A204.1 (cell line): ENCODE results near the gene PSME3.

Experiments
- FAIRE-seq: peaks from 2 replicates; lab custom pipeline; 2012; peaks lifted over from hg19 to GRCh38; lab: Jason Lieb, UNC

The PSME3 gene

DNA sequence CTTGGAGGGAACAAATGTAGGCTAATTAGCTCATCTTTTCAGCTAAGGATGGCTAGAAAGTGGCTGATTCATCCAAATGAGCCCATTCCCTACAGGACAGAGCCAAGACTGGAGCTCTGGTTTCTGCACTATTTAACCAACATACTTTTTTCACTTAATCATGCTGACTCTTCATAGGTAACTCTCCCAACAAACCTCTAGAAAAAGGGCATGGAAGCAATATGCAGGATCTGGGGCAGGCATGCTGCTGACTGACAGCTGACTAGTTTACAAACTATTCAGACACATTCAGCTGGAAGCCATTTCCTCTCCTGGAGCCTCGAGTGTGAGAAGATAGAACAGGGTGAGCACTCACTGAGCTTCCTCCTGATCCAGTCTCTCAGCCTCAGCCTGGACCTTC lies 15.3 kb upstream of the PSME3 start:
- no peak for FAIRE-seq

- FAIRE-seq, result no peak
These were observed 14.8 kb upstream of the PSME3 start for GRCh38 chr17:42818379-42818778.

DNA sequence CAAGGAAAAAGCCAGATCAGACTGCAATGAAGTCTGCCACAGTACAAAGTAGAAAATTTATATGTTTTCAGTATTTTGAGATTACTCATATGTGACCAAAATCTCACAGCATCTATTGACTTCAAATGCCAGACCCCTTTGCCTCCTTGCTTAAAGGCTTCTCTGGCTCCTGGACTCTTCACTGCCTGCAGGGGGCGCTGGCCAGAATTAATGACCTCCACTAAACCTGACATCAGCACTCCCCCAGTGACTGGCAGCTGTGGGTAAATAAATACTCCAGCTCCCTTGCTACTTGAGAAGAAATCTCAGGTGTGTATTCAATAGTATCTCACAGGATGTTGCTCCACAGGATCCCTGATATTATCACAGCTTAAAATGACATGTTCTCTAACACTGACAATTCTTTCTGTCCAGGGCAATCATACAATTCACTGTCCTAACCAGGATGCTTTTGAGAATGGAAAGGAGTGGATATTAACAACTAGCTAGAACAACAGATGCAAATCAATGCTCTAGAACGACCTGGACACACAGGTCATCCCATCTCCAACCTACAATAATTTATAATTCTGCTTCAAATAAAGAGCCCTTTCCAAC lies 13.2 kb upstream of the PSME3 start:
- no peak for FAIRE-seq

GRCh38 chr17:42821176-42821575 lies 12.0 kb upstream of the PSME3 start:
- no peak for FAIRE-seq

DNA sequence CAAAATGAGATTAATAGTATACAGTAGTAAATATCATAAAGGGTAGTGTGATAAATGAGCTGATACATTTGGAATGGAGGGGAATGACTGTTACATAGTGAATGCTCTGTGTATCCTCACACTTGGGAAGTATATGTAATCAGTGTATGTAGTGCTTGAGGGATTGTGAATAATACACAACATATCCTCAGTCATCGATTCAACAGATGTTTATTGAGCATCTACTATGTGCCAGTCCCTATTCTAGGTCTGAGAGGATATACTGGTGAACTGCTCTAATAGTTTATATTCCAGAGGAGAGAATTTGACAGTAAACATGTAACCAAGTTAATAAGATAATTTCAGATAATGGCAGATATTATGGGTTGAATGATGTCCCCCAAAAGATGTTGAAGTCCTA lies 5.7 kb upstream of the PSME3 start:
- FAIRE-seq, result no peak

DNA sequence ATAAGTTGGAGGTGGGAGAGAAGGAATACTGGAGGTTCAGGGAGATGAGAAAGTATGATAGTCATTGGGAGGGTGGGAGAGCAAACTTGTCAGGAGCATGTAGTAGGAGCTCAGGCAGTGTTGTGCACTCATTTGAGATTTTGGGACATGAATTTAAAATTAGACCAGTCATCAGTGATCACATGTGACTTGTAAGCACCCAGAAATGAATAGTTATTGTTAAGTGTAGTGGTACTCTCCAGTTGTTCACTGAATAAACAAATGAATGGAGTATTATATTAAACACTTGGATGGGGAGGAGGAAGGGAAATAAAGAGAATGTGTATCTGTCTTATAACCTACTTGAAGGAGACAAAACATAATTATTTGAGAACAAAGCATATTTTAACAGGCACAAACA lies 2.2 kb upstream of the PSME3 start:
- no peak for FAIRE-seq

DNA sequence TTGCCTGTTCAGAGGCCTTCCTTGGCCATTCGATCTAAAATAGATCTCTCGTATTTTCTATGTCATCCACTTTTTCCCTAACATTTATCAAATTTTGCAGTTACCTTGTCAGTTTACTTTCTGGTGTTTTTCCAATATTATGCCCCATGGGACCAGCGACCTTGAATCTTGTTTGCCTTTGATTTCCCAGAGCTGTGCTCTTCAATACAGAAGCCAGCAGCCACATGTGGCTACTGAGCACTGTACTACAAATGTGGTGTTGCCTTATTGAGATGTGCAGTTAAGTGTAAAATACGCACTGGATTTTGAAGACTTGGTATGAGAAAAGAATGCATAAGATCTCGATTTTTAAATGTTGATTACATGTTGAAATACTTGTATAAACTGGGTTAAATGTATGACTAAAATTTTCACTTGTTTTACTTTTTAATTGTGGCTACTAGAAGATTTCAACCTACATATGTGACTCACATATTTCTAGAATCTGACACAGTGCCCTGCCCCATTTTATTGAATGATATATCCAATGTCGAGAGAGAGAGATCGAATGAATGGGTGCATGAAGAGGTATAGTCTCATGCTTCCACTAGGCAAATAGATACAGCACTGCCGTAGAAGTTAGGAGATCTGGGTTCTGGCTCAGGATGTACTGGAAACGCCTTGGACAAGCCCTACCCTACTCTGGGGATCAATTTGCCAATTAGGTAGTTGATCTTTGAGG lies 824 bp upstream of the PSME3 start:
- FAIRE-seq, result no peak

- FAIRE-seq, result no peak
These were observed 698 bp downstream of the PSME3 start for GRCh38 chr17:42833767-42834422.

DNA sequence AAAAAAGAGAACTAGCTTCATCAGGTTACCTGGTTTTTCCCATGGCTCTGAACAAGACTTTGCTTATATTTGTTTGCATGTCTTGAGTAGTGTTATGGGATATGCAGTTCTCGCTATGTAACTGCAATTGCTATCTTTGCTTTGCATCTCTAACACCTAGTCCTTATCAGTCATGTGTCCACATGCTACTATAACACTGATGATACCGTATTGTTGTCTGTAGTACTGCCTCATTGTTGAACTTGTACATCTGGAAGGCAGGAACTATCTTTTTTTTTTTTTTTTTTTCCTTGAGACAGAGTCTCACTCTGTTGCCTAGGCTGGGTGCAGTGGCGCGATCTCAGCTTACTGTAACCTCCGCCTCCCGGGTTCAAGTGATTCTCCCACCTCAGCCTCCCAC lies 2.5 kb downstream of the PSME3 start:
- FAIRE-seq, result no peak

DNA sequence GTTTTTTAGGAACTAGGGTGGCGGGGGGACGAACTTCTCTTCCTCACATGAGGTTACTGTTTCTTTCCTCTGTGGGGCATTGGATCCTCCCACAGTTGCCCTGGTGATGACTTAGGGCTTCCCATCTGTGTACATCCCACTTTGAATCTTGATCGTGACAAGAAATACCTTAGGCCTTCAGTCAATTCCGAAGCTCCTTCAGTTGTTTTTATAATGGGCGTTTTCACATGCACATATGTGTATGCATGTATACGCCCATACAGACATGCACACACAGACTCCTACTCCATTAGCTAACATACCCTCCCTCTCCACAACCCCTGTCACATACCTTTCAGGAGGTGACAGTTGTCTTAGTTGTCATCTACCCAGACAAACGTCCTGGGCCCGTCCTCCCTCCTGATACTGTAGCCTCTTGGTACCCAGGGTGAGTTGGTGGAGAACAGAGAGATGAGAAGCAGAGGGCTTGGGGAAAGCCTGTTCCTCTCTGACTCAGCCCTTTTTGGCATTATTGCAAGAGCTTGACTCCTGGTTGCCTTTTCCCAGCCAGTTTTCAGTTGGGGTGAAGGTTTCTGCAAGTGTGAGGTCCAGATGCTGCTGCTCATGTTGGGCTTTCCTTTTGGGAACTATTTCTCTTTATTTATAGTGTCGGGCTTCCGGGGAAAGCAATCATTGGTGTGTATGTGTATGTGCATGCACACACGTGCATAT lies 8.9 kb downstream of the PSME3 start:
- no peak for FAIRE-seq

GRCh38 chr17:42843358-42843934 lies 10.2 kb downstream of the PSME3 start:
- no peak for FAIRE-seq

DNA sequence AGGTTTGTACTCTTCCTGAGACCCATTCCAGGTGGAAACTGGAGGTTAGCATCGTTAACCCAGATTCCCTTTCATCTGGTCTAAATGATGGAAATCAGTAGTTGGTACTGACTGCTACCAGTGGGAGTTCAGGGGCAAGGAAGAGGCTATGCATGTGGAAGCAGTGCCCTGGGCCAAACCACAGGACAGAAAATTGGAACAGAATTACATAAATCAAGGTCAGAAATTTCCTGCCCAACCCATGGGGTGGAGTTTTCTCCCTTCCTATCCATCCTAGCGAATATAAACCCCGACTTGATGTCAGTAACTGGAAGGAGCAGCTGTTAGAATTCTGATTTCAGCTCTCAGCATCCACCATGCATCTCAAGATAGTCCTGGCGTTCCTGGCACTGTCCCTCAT lies 11.1 kb downstream of the PSME3 start, which contains the start of gene AOC2:
TSS of gene AOC2 (plus strand) at position 310 of the 400 bp plus-strand sequence. CDS start at position 357, 47 bp downstream.
- no peak for FAIRE-seq

- FAIRE-seq, result no peak
These were observed 11.8 kb downstream of the PSME3 start for GRCh38 chr17:42844761-42845555.

DNA sequence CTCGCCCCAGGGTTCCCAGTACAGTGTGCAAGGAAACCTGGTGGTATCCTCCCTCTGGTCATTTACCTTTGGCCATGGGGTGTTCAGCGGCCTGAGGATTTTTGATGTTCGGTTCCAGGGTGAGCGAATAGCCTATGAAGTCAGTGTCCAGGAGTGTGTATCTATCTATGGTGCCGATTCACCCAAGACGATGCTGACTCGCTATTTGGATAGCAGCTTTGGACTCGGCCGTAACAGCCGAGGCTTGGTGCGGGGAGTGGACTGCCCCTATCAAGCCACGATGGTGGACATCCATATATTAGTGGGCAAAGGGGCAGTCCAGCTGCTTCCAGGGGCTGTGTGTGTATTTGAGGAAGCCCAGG lies 12.3 kb downstream of the PSME3 start:
- FAIRE-seq, result no peak

DNA sequence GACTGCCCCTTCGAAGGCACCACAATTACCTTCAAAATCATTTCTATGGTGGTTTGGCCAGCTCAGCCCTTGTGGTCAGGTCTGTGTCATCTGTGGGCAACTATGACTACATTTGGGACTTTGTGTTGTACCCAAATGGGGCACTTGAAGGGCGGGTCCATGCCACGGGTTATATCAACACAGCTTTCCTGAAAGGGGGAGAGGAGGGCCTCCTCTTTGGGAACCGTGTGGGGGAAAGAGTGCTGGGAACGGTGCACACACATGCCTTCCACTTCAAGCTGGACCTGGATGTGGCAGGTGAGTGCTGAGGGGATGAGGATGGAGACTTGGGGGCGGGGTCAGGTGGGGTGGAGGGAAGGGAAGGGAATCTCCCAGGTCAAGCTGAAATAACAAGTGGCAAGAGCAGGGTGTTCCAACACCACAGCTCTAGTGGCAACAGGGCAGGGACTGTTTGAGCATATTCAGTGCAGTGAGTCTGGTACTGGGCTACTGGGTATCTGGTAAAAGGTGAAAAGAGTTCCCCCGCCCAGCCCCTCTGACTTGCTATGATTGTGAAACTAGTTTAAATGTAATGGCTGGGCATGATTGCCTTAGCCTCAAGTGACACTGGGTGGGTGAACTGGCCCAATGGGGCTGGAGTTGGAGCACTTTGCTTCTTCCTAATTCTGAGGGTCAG lies 12.9 kb downstream of the PSME3 start:
- no peak for FAIRE-seq

DNA sequence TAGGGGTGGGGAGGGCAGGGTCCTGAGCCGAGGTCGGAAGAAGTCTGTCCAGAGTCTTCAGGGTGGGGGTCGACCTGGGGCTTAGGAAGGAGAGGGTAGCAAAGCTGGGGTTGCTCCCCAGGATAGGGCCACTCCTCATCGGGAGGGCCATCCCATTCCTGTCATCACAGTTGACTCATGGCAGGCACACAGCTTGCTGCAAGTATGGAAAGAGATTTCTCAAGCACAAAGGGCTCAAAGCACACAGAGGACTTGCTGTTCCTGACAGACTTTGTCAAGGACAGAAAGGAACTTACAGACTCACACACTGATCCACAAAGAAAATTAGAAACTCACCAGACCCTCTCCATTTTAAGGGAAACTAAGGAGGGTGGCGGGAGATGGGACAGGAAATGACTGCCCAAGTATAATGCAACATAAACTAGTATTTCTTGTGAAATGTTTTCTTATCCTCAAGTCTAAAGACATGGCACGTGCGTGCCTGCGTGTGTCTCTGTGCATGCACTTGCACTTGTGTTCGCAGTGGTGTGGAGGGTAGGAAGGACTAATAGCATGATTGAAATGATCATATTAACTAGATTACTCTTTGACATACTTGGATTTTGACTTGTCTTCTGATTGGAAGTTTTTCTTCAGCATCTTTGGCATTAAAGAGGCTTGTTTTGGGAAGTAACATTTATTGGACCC lies 13.5 kb downstream of the PSME3 start:
- no peak for FAIRE-seq

DNA sequence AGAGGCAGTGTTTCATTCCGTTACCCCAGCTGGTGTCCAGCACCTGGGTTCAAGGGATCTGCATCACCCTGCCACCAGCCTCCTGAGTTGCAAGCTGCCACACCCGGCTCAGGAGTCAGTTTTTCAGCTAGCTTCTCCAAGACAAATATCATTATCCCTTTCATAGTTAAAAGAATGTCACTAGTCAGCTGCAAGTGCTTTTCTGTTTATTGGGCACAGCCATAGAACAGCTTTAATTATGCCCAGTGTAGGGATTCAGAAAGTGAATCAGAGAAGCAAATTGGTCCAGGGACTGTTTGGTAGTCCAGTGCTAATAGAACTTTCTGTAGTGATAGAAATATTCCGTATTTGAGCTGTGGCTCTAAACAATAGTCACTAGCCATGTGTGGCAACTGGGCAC lies 14.9 kb downstream of the PSME3 start:
- no peak for FAIRE-seq

- FAIRE-seq, result no peak
These were observed 15.8 kb downstream of the PSME3 start for GRCh38 chr17:42849031-42849430.

DNA sequence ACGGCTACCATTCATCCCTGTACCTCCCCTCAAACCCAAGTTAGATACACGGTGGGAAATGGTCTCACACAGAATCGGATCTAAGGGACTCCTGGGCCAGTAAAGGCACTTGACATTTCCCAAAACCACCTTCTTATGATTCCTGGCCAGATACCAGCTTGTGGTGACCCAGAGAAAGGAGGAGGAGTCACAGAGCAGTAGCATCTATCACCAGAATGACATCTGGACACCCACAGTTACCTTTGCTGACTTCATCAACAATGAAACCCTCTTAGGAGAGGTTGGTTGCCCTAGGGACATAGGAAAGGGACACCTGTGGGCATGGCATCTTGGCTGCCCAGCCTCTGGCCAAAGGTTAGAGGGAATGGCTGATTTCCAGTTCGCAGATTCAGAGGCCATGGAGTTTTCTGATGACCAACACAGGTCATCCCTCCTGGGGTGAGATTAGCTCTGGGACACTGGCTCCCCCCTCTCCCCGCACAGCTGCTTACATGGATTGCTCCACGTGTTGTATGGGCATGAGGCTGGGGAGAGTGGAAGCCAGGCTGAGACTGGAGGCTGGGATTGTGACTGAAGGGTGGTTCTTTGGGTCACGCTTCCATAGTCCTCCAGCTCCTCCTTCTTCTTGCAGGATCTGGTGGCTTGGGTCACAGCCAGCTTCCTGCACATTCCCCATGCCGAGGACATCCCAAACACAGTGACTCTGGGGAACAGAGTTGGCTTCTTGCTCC lies 16.4 kb downstream of the PSME3 start:
- FAIRE-seq, result no peak

GRCh38 chr17:42850954-42851353 lies 17.8 kb downstream of the PSME3 start, which contains the start of gene AOC3:
Gene AOC3 (plus strand): TSS chr17:42851199. CDS start chr17:42851344, 145 bp downstream.
- FAIRE-seq, result no peak
